IMR-90 (cell line): ENCODE data around the gene CBLN2. TPM values are rescaled to one million over a fixed set of nuclear protein-coding genes. Genes with fewer than 3 reads are reported as not detected.

Experiments
- ATAC-seq: fragments of 200-7000 bp; cut with Tn5 transposase; 2 replicates; pipeline ENCODE4 v1.9.1; 2020; ENCODE audit warnings: low read depth, mild to moderate bottlenecking, moderate library complexity
- BruUV-seq: library from RNA; stranded (reverse); fragments of 400-500 nt; replicated peaks from 2 replicates; lab custom pipeline; 2021; lab: Mats Ljungman, UMichigan
- CTCF ChIA-PET: fragments of 300-600 bp; formaldehyde crosslinking; extraction: SDS; loops from one replicate; lab custom pipeline; 2021; ENCODE audit warnings: antibody characterized with exemption; lab: Yijun Ruan, JAX
- POLR2A ChIA-PET: fragments of 300-600 bp; sonication (Branson Sonifier 250); formaldehyde crosslinking; loops from one replicate; lab custom pipeline; 2022; ENCODE audit warnings: antibody characterized with exemption; ENCODE audit not compliant: unreplicated experiment; lab: Charles Lee
- DNase-seq: peaks from one replicate; pipeline ENCODE4 v3.0.0; 2013
- H2AFZ ChIP-seq: replicated peaks from 2 replicates; pipeline ENCODE3; 2013; ENCODE audit warnings: low read length, mild to moderate bottlenecking; ENCODE audit not compliant: poor library complexity
- H2AK5ac ChIP-seq: 2 replicates; pipeline ENCODE4 v1.6.1; 2013; ENCODE audit warnings: low read depth, low read length, inconsistent platforms
- H2AK9ac ChIP-seq: replicated peaks from 2 replicates; pipeline ENCODE3; 2013; ENCODE audit warnings: mild to moderate bottlenecking, low read depth, low read length, moderate library complexity; ENCODE audit not compliant: poor library complexity
- H2BK120ac ChIP-seq: 2 replicates; pipeline ENCODE4 v1.6.1; 2013; ENCODE audit warnings: low read depth, low read length, inconsistent platforms
- H2BK15ac ChIP-seq: 3 replicates; pipeline ENCODE4 v1.6.1; 2013; ENCODE audit warnings: low read depth, low read length, inconsistent platforms
- H2BK20ac ChIP-seq: 2 replicates; pipeline ENCODE4 v1.6.1; 2013; ENCODE audit warnings: low read depth, mild to moderate bottlenecking, inconsistent platforms, low read length, moderate library complexity
- H2BK5ac ChIP-seq: 2 replicates; pipeline ENCODE4 v1.6.1; 2013; ENCODE audit warnings: mild to moderate bottlenecking, low read depth, low read length, inconsistent platforms; ENCODE audit not compliant: poor library complexity, severe bottlenecking
- H3K14ac ChIP-seq: replicated peaks from 2 replicates; pipeline ENCODE4 v1.6.1; 2013; ENCODE audit warnings: low read depth, low read length, inconsistent platforms
- H3K18ac ChIP-seq: 2 replicates; pipeline ENCODE4 v1.6.1; 2013; ENCODE audit warnings: low read depth, low read length, control low read depth
- H3K23ac ChIP-seq: 2 replicates; pipeline ENCODE4 v1.6.1; 2013; ENCODE audit warnings: low read depth, low read length, inconsistent platforms
- H3K27ac ChIP-seq: 2 replicates; pipeline ENCODE4 v1.5.1; 2013; ENCODE audit warnings: mild to moderate bottlenecking, control low read depth, low read length; ENCODE audit not compliant: insufficient read depth
- H3K27me3 ChIP-seq: 2 replicates; pipeline ENCODE4 v1.6.1; 2013; ENCODE audit warnings: low read length; ENCODE audit not compliant: control insufficient read depth, insufficient read depth
- H3K36me3 ChIP-seq: 2 replicates; pipeline ENCODE4 v1.6.1; 2013; ENCODE audit warnings: low read length, mixed read lengths; ENCODE audit not compliant: control insufficient read depth, insufficient read depth
- H3K4ac ChIP-seq: 2 replicates; pipeline ENCODE4 v1.6.1; 2013; ENCODE audit warnings: low read depth, low read length, inconsistent platforms
- H3K4me1 ChIP-seq: 2 replicates; pipeline ENCODE4 v1.6.1; 2013; ENCODE audit warnings: low read length, mixed read lengths; ENCODE audit not compliant: control insufficient read depth, insufficient read depth
- H3K4me2 ChIP-seq: 2 replicates; pipeline ENCODE4 v1.6.1; 2013; ENCODE audit warnings: low read depth, mild to moderate bottlenecking, control low read depth, low read length, moderate library complexity
- H3K4me3 ChIP-seq: 2 replicates; pipeline ENCODE4 v1.5.1; 2013; ENCODE audit warnings: low read depth, mild to moderate bottlenecking, control low read depth, low read length, moderate library complexity; ENCODE audit not compliant: insufficient read depth
- H3K56ac ChIP-seq: 2 replicates; pipeline ENCODE4 v1.6.1; 2013; ENCODE audit warnings: low read length, inconsistent platforms; ENCODE audit not compliant: insufficient read depth; ENCODE audit errors: extremely low read depth
- H3K79me1 ChIP-seq, 2 experiments: 2 replicates each; pipeline ENCODE4 v1.6.1; 2013; ENCODE audit warnings: low read length in 2 of 2, inconsistent platforms in 1 of 2, low read depth in 1 of 2
- H3K9ac ChIP-seq: 2 replicates; pipeline ENCODE4 v1.6.1; 2013; ENCODE audit warnings: low read depth, low read length, control low read depth
- H3K9me1 ChIP-seq: 2 replicates; pipeline ENCODE4 v1.6.1; 2013; ENCODE audit warnings: low read length, inconsistent platforms; ENCODE audit not compliant: insufficient read depth
- H3K9me3 ChIP-seq: 2 replicates; pipeline ENCODE4 v1.6.1; 2013; ENCODE audit warnings: low read length; ENCODE audit not compliant: control insufficient read depth, insufficient read depth
- H4K20me1 ChIP-seq: 2 replicates; pipeline ENCODE4 v1.6.1; 2013; ENCODE audit warnings: low read length, inconsistent platforms; ENCODE audit not compliant: insufficient read depth
- H4K5ac ChIP-seq: 2 replicates; pipeline ENCODE4 v1.6.1; 2013; ENCODE audit warnings: mild to moderate bottlenecking, low read depth, low read length, control low read depth
- H4K8ac ChIP-seq, 2 experiments: 2 replicates each; pipeline ENCODE4 v1.6.1; 2013; ENCODE audit warnings: low read depth in 2 of 2, low read length in 2 of 2, control low read depth in 1 of 2, inconsistent platforms in 1 of 2
- H4K91ac ChIP-seq: 2 replicates; pipeline ENCODE4 v1.6.1; 2013; ENCODE audit warnings: low read depth, low read length, inconsistent platforms; ENCODE audit not compliant: insufficient read depth
- BHLHE40 ChIP-seq: fragments of 150-350 bp; IDR thresholded peaks from 2 replicates; pipeline ENCODE4 v1.6.1; 2016; ENCODE audit warnings: mild to moderate bottlenecking, low read depth, low read length
- CEBPB ChIP-seq: IDR thresholded peaks from 2 replicates; pipeline ENCODE4 v1.6.1; 2012; ENCODE audit warnings: low read depth, low read length, improper control_type of control experiment
- CHD1 ChIP-seq: IDR thresholded peaks from 2 replicates; pipeline ENCODE4 v1.6.1; 2012; ENCODE audit warnings: low read depth, low read length, improper control_type of control experiment
- FOS ChIP-seq: fragments of 150-350 bp; IDR thresholded peaks from 2 replicates; pipeline ENCODE4 v1.6.1; 2016; ENCODE audit warnings: low read depth, low read length
- MAFK ChIP-seq: IDR thresholded peaks from 2 replicates; pipeline ENCODE4 v1.6.1; 2012; ENCODE audit warnings: low read depth, low read length, improper control_type of control experiment
- MAZ ChIP-seq: IDR thresholded peaks from 2 replicates; pipeline ENCODE4 v1.6.1; 2012; ENCODE audit warnings: low read depth, mild to moderate bottlenecking, low read length, improper control_type of control experiment, moderate library complexity, borderline replicate concordance
- MXI1 ChIP-seq: IDR thresholded peaks from 2 replicates; pipeline ENCODE4 v1.6.1; 2012; ENCODE audit warnings: low read depth, mild to moderate bottlenecking, low read length, moderate library complexity, borderline replicate concordance
- NFE2L2 ChIP-seq: fragments of 150-350 bp; IDR thresholded peaks from 2 replicates; pipeline ENCODE4 v1.6.1; 2016; ENCODE audit warnings: low read depth, mild to moderate bottlenecking, low read length
- POLR2A ChIP-seq: IDR thresholded peaks from 2 replicates; pipeline ENCODE4 v1.6.1; 2012; ENCODE audit warnings: mild to moderate bottlenecking, low read depth, low read length
- RAD21 ChIP-seq: IDR thresholded peaks from 2 replicates; pipeline ENCODE4 v1.6.1; 2012; ENCODE audit warnings: low read length, improper control_type of control experiment
- RCOR1 ChIP-seq: IDR thresholded peaks from 2 replicates; pipeline ENCODE4 v1.6.1; 2012; ENCODE audit warnings: mild to moderate bottlenecking, low read length, improper control_type of control experiment; ENCODE audit not compliant: insufficient replicate concordance
- RFX5 ChIP-seq: IDR thresholded peaks from 2 replicates; pipeline ENCODE4 v1.8.0; 2012; ENCODE audit warnings: low read depth, mild to moderate bottlenecking, low read length, moderate library complexity
- SMC3 ChIP-seq: fragments of 150-350 bp; IDR thresholded peaks from 2 replicates; pipeline ENCODE4 v1.6.1; 2016; ENCODE audit warnings: low read depth, mild to moderate bottlenecking, antibody characterized with exemption, low read length, moderate library complexity
- USF2 ChIP-seq: fragments of 150-350 bp; IDR thresholded peaks from 2 replicates; pipeline ENCODE4 v1.6.1; 2017; ENCODE audit warnings: mild to moderate bottlenecking, antibody characterized with exemption, low read length, low read depth
- WGBS, 2 experiments: methylation state at CpG; one replicate each; pipeline versions ENCODE4 v1.1.5 to v1.1.7; 2013; ENCODE audit warnings: missing lambda C conversion rate in 2 of 2; ENCODE audit not compliant: insufficient read length in 1 of 2; ENCODE audit errors: extremely low coverage in 2 of 2; 5-methylcytosine and 5-hydroxymethylcytosine counted together
- dilution Hi-C: fragments of 300-500 bp; cut with HindIII; formaldehyde crosslinking; loops from one replicate; pipeline ENCODE4 v1.14.3; 2018; ENCODE audit warnings: low sequenced_read_pairs; ENCODE audit not compliant: unreplicated experiment
- in situ Hi-C: fragments of 300-500 bp; cut with MboI; formaldehyde crosslinking; loops from 3 replicates; pipeline ENCODE4 v1.14.3; 2019; ENCODE audit warnings: low sequenced_read_pairs, inconsistent platforms, mixed read lengths
- intact Hi-C: fragments of 100-400 bp; cut with micrococcal nuclease; formaldehyde crosslinking; loops from 2 replicates; pipeline ENCODE4 v1.10.0; 2022
- polyA plus RNA-seq, 3 experiments: library from polyadenylated mRNA; depleted of rRNA; stranded (reverse); fragments of >200 nt; gene quantifications; 2 replicates each; pipeline ENCODE4 v1.2.3, GENCODE V29; 2012; ENCODE audit warnings: low replicate concordance in 1 of 3
- total RNA-seq: library from RNA; depleted of rRNA; stranded (reverse); fragments of >200 nt; gene quantifications from 2 replicates; pipeline ENCODE4 v1.2.3, GENCODE V29; 2012

CBLN2 gene
- total and polyA plus RNA-seq, 2 of the 4 experiments (the other 2 are of a cell fraction), result not detected

GRCh38 chr18:72542342-72542741 lies 1.8 kb downstream of the CBLN2 start:
- H3K56ac ChIP-seq, result no peak overlapping the region
- ATAC-seq, result no peak
- in situ Hi-C loops, result no loop called here
- no peak overlapping the region for H2BK20ac ChIP-seq
- H3K27ac ChIP-seq, result no peak overlapping the region
- no TSS peak for BruUV-seq
- H3K27me3 ChIP-seq, result peaks cover 11% of the 10 kb centered on the region
- H4K5ac ChIP-seq, result no peak overlapping the region
- H2BK120ac ChIP-seq, result no peak overlapping the region
- H3K9ac ChIP-seq, result no peak overlapping the region
- H2BK5ac ChIP-seq, result no peak overlapping the region
- H3K79me1 ChIP-seq, result no peaks in the 10 kb centered on the region
- no peak overlapping the region for H2AK9ac ChIP-seq
- H3K9me1 ChIP-seq, result no peaks in the 10 kb centered on the region
- H3K36me3 ChIP-seq, result no peaks in the 10 kb centered on the region
- no peak overlapping the region for H3K4ac ChIP-seq
- H2BK15ac ChIP-seq, result no peak overlapping the region
- H4K91ac ChIP-seq, result no peak overlapping the region
- dilution Hi-C loops, result no loop called here
- no peak overlapping the region for H3K23ac ChIP-seq
- H3K9me3 ChIP-seq, result 0 out of 2 replicates have a peak, but pooled peaks cover 1% of the 10 kb centered on the region
- no peak overlapping the region for H3K18ac ChIP-seq
- CTCF ChIA-PET, result no interaction called here
- 3% methylated on average over 8 of the region's 34 CpGs; no CpG with 5 or more reads in 1 of the 2 experiments for WGBS, 2 experiments
- no peak overlapping the region for H2AFZ ChIP-seq
- intact Hi-C loops, result no loop called here
- no peak overlapping the region for H3K4me3 ChIP-seq
- POLR2A ChIA-PET, result no interaction called here
- H2AK5ac ChIP-seq, result no peak overlapping the region
- no peak for DNase-seq
- no peak overlapping the region for H3K14ac ChIP-seq
- H4K8ac ChIP-seq, result no peak overlapping the region
- no peaks in the 10 kb centered on the region for H4K20me1 ChIP-seq
- TF ChIP-seq NFE2L2 (no peak), RAD21 (no peak), POLR2A (no peak), MAZ (no peak), USF2 (no peak), SMC3 (no peak), CHD1 (no peak), CEBPB (no peak), MXI1 (no peak), RFX5 (no peak), BHLHE40 (no peak), FOS (no peak), MAFK (no peak), RCOR1 (no peak)
- no peak overlapping the region for H3K4me2 ChIP-seq
- H3K4me1 ChIP-seq, result no peaks in the 10 kb centered on the region
